ENCODE results near the gene CASR.

GRCh38 chr3:122294359-122294758 lies 110.9 kb downstream of the CASR start:
- TF ChIP-seq POLR2A (IDR thresholded peaks at IDR 0.05) (no peak), CTCF (IDR thresholded peaks at IDR 0.05) (no peak), EP300 (IDR thresholded peaks at IDR 0.05) (no peak)

Measured in ovary (tissue), 3 donors.